Heart left ventricle (tissue), 16 donors: Measurements from ENCODE around the gene ABHD16B. TPM values are rescaled to one million over a fixed set of nuclear protein-coding genes. Genes with fewer than 3 reads are reported as not detected.

Experiments
- ATAC-seq, 4 donors: fragments of 200-7000 bp; cut with Tn5 transposase; one replicate each; pipeline ENCODE4 v1.9.1; 2020 to 2022; ENCODE audit warnings: moderate library complexity in 4 of 4, mild to moderate bottlenecking in 3 of 4, moderate number of reproducible peaks in 1 of 4
- DNase-seq, 5 donors: peaks; one replicate each; pipeline ENCODE4 v3.0.0-alpha.2; 2020
- H3K27ac ChIP-seq, 12 donors: fragments of 200-600 bp; sonication (generic) in 4 of 12; one replicate each; pipeline versions ENCODE4 v1.5.0 to v1.8.0; 2016 to 2022; ENCODE audit warnings: mild to moderate bottlenecking in 2 of 12
- H3K27me3 ChIP-seq, 9 donors: fragments of 200-600 bp; sonication (generic) in 2 of 9; one replicate each; pipeline versions ENCODE4 v1.5.1 to v1.8.0; 2016 to 2022; ENCODE audit warnings: mild to moderate bottlenecking in 3 of 9
- H3K36me3 ChIP-seq, 9 donors: fragments of 200-600 bp; sonication (generic) in 2 of 9; one replicate each; pipeline versions ENCODE4 v1.5.0 to v1.8.0; 2018 to 2022; ENCODE audit warnings: mild to moderate bottlenecking in 2 of 9
- H3K4me1 ChIP-seq, 12 donors: fragments of 200-600 bp; sonication (generic) in 4 of 12; one replicate each; pipeline versions ENCODE4 v1.5.0 to v1.8.0; 2016 to 2022; ENCODE audit warnings: mild to moderate bottlenecking in 3 of 12
- H3K4me3 ChIP-seq, 12 donors: fragments of 200-600 bp; sonication (generic) in 4 of 12; one replicate each; pipeline versions ENCODE4 v1.5.0 to v1.8.0; 2017 to 2022; ENCODE audit warnings: mild to moderate bottlenecking in 9 of 12, moderate library complexity in 4 of 12
- H3K9me3 ChIP-seq, 12 donors: fragments of 200-600 bp; sonication (generic) in 4 of 12; one replicate each; pipeline versions ENCODE4 v1.5.0 to v1.8.0; 2016 to 2022; ENCODE audit warnings: mild to moderate bottlenecking in 1 of 12
- POLR2A ChIP-seq, 2 donors: fragments of 450-650 bp; IDR thresholded peaks; one replicate each; pipeline ENCODE4 v1.6.1; 2017; ENCODE audit warnings: antibody characterized with exemption in 2 of 2, mild to moderate bottlenecking in 2 of 2, moderate library complexity in 2 of 2
- WGBS, 4 donors: extraction: QIAGEN DNeasy Blood & Tissue Kit in 2 of 4; methylation state at CpG; one replicate each; pipeline versions ENCODE4 v1.1.5 to v1.1.7; 2013 to 2018; 5-methylcytosine and 5-hydroxymethylcytosine counted together
- intact Hi-C, 10 donors: fragments of 100-400 bp; cut with DNase I; formaldehyde crosslinking; loops; one replicate each; pipeline versions ENCODE4 v1.11.1 to v1.14.2; 2022
- polyA plus RNA-seq, 2 donors: library from polyadenylated mRNA; stranded (reverse); fragments of 200-250 nt; gene quantifications; one replicate each; pipeline ENCODE4 v1.2.3, GENCODE V29; 2013
- total RNA-seq, 9 donors: library from RNA; depleted of rRNA in 2 of 9; stranded (reverse); fragments of >200 nt in 2 of 9; fragmentation: NEBNext Ultra II Directional in 3 of 9; extraction: Animal tissue kit (Norgen Biotek cat#: 25700) in 3 of 9; gene quantifications; one replicate each; pipeline versions ENCODE4 v1.1.0 to v1.2.4, GENCODE V29; 2016 to 2023
- TF ChIP-seq, protein P1 (sequence below), 12 donors: fragments of 200-600 bp; sonication (generic) in 4 of 12; IDR thresholded peaks; one replicate each; pipeline versions ENCODE4 v1.5.0 to v1.8.0; 2018 to 2022; ENCODE audit warnings: antibody characterized with exemption in 12 of 12, mild to moderate bottlenecking in 5 of 12
- donor health status: ischemic (EF 13 %, LVEDD 7.1; RV severe dilation, severe dysfunction).
- donor health status: healthy with polysubstance abuse.
- donor health status: DM: no; HTN: yes; CAD: no.
- donor health status: DM: no; HTN: no; CAD: no.
- donor health status: ischemic (EF 25% LVEDD 6.9; RV normal size, moderate dysfunction).
- donor health status: ischemic (EF 25% LVEDD 5.7; RV mildly dilated, moderate dysfunction).
- donor health status: healthy.
- donor health status: DM: yes; HTN: yes; CAD: no.
- donor health status: ischemic (EF 35%, LVEDD 5.7; RV mildly dilated, moderate dysfunction).
- donor health status: nonischemic (EF 11% LVEDD 7.7; RV severe dilation, severe dysfunction).
- donor health status: DM: yes; HTN: yes; CAD: no.
- donor health status: PGD.
- donor health status: ischemic (EF 29% LVEDD 5.4; RV normal size, mild dysfunction).
- donor health status: nonischemic (EF 23%, LVEDD 6.1; RV moderate dilation, normal function).

Gene ABHD16B
- total and polyA plus RNA-seq, 11 donors, result 0.12 to 0.72 TPM; not detected in 9

GRCh38 chr20:63819224-63819921, 41.9 kb upstream of the ABHD16B start:
- no peak for TF ChIP-seq POLR2A (IDR thresholded peaks at IDR 0.05)
- TF ChIP-seq, protein P1, sequence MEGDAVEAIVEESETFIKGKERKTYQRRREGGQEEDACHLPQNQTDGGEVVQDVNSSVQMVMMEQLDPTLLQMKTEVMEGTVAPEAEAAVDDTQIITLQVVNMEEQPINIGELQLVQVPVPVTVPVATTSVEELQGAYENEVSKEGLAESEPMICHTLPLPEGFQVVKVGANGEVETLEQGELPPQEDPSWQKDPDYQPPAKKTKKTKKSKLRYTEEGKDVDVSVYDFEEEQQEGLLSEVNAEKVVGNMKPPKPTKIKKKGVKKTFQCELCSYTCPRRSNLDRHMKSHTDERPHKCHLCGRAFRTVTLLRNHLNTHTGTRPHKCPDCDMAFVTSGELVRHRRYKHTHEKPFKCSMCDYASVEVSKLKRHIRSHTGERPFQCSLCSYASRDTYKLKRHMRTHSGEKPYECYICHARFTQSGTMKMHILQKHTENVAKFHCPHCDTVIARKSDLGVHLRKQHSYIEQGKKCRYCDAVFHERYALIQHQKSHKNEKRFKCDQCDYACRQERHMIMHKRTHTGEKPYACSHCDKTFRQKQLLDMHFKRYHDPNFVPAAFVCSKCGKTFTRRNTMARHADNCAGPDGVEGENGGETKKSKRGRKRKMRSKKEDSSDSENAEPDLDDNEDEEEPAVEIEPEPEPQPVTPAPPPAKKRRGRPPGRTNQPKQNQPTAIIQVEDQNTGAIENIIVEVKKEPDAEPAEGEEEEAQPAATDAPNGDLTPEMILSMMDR (IDR thresholded peaks at IDR 0.05), result peak in 11 of 12 donors; percentile 15 to 57 (median 41)
- 39 to 53% (median 48%) methylated on average over 21 to 24 of the region's 24 CpGs for WGBS, 4 donors
- no peaks in the 10 kb centered on the region for H3K9me3 ChIP-seq
- peaks cover 0 to 57% (median 33%) of the 10 kb centered on the region in 12 donors for H3K4me1 ChIP-seq
- ATAC-seq, result peak in 3 of 4 donors; percentile 33 to 61 (median 53)
- H3K27me3 ChIP-seq, result no peaks in the 10 kb centered on the region
- H3K36me3 ChIP-seq, result peaks cover 0 to 6% (median 0%) of the 10 kb centered on the region in 9 donors
- DNase-seq, result no peak
- H3K27ac ChIP-seq, result peak overlapping the region in 5 of 12 donors; percentile 11 to 50 (median 28)
- H3K4me3 ChIP-seq, result peak overlapping the region in 2 of 12 donors; percentile 2 to 32
- intact Hi-C loops, result loop anchor here in 2 of 10 donors (5.0 to 10.0 kb wide), 2 partner anchors 43 to 45 kb away; partner anchors contain the start of genes ABHD16B (in 2 of the 2) and TPD52L2 (in 1 of the 2)

DNA sequence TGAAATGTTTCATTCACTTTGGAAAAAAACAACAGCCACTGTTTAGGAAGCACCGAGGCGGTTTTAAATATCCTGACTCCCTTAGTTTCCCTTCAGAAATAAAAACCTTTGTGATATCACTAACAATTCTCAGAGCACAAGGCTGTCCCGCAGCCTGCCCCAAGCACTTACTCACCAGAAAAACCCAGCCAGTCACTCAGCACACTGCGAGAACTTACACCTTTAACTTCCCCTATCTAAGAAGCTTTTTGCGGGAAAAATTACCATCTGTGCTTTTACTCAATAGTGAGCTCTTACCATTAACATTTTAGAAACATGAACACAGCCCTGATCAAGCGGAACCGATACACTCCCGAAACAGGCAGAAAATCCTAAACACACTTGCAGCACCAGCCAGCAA, 39.5 kb upstream of the ABHD16B start:
- no peak for TF ChIP-seq POLR2A (IDR thresholded peaks at IDR 0.05)
- TF ChIP-seq, protein P1 (IDR thresholded peaks at IDR 0.05), result no peak
- peaks cover 0 to 6% (median 0%) of the 10 kb centered on the region in 9 donors for H3K36me3 ChIP-seq
- no peaks in the 10 kb centered on the region for H3K9me3 ChIP-seq
- 72 to 85% (median 81%) methylated on average over 8 of the region's 8 CpGs for WGBS, 4 donors
- ATAC-seq (no peak), DNase-seq (no peak)
- no peaks in the 10 kb centered on the region for H3K27me3 ChIP-seq
- intact Hi-C loops, result loop anchor here in 5 of 10 donors (5.0 kb wide), 2 partner anchors 35 to 40 kb away; partner anchors contain the start of gene ABHD16B (in 2 of the 5)
- H3K27ac ChIP-seq, result peak overlapping the region in 1 of 12 donors; percentile 39
- H3K4me1 ChIP-seq, result peaks cover 0 to 65% (median 40%) of the 10 kb centered on the region in 12 donors
- H3K4me3 ChIP-seq, result no peak overlapping the region

DNA sequence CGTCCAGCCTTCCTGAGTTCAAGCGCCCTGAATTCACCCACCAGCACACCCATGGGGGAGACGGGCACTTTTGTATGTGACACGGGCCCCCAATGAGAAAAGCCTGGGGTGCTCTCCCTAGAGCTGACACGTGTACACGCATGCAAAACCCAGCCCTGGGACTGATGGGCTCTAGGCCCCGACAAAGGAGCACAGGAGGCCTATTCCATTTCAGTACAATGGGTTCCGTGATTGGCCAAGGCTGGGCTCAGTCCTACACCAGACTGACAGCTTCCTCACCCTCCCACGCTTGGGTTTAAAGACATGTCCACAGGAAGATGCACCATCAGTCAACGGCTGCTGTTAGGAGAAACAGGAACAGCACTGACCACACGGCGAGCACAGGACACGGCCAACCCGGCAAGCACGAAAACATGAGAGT, 39.0 kb upstream of the ABHD16B start:
- peak overlapping the region in 3 of 12 donors; percentile 12 to 39 (median 24) for H3K27ac ChIP-seq
- intact Hi-C loops, result loop anchor here in 5 of 10 donors (5.0 kb wide), 2 partner anchors 35 to 40 kb away; partner anchors contain the start of gene ABHD16B (in 2 of the 5)
- TF ChIP-seq POLR2A (IDR thresholded peaks at IDR 0.05), result no peak
- TF ChIP-seq, protein P1 (IDR thresholded peaks at IDR 0.05), result no peak
- no peaks in the 10 kb centered on the region for H3K9me3 ChIP-seq
- H3K4me3 ChIP-seq, result peak overlapping the region in 1 of 12 donors; percentile 6
- peak in 2 of 5 donors; percentile 46 to 52 for DNase-seq
- ATAC-seq, result peak in 3 of 4 donors; percentile 16 to 72 (median 40)
- peaks cover 0 to 69% (median 40%) of the 10 kb centered on the region in 12 donors for H3K4me1 ChIP-seq
- H3K36me3 ChIP-seq, result peaks cover 0 to 6% (median 0%) of the 10 kb centered on the region in 9 donors
- no peaks in the 10 kb centered on the region for H3K27me3 ChIP-seq
- WGBS, 4 donors, result 52 to 59% (median 57%) methylated on average over 14 to 15 of the region's 15 CpGs
